ENCODE results near the gene IFI35. TPM values are rescaled to one million over a fixed set of nuclear protein-coding genes. Genes with fewer than 3 reads are reported as not detected.

The IFI35 gene
- total and polyA plus RNA-seq, 3 donors from 2014 or later = 8.0 to 15.0 (median 12.7) TPM

DNA sequence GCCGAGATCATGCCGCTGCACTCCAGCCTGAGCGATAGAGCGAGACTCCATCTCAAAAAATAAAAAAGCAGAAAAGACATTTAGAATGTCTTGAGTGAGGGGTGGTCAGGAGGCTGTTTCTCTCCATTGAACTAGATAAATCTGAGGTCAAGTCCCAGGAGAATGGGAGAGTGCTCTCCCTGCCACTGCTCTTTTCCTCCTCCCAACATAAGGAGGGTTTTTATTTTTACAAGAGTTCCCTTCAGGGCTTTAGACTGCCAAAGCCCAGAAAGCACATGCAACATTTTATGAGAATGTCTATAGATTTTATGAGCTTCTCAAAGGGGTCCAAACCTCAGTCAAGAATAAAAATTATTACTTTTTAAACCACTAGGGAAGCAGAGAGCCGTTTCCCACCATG lies 20.0 kb downstream of the IFI35 start:
- Histone ChIP-seq H3K4me3 (no peak overlapping the region), H3K9me3 (no peaks in the 10 kb centered on the region), H3K27me3 (no peaks in the 10 kb centered on the region), H3K4me1 (peaks cover 5% of the 10 kb centered on the region), H3K27ac (no peak overlapping the region), H3K36me3 (ENCODE audit: low read depth, missing control alignments) (no peaks in the 10 kb centered on the region)
- no peak for TF ChIP-seq POLR2A (IDR thresholded peaks at IDR 0.05)
- TF ChIP-seq, protein P1, sequence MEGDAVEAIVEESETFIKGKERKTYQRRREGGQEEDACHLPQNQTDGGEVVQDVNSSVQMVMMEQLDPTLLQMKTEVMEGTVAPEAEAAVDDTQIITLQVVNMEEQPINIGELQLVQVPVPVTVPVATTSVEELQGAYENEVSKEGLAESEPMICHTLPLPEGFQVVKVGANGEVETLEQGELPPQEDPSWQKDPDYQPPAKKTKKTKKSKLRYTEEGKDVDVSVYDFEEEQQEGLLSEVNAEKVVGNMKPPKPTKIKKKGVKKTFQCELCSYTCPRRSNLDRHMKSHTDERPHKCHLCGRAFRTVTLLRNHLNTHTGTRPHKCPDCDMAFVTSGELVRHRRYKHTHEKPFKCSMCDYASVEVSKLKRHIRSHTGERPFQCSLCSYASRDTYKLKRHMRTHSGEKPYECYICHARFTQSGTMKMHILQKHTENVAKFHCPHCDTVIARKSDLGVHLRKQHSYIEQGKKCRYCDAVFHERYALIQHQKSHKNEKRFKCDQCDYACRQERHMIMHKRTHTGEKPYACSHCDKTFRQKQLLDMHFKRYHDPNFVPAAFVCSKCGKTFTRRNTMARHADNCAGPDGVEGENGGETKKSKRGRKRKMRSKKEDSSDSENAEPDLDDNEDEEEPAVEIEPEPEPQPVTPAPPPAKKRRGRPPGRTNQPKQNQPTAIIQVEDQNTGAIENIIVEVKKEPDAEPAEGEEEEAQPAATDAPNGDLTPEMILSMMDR (IDR thresholded peaks at IDR 0.05) = no peak
- intact Hi-C loops (cut with DNase I; ENCODE audit: low total_unique reads) = no loop called here
- WGBS, 2 donors = 78 to 80% methylated on average over 5 of the region's 5 CpGs
- no peak for DNase-seq

DNA sequence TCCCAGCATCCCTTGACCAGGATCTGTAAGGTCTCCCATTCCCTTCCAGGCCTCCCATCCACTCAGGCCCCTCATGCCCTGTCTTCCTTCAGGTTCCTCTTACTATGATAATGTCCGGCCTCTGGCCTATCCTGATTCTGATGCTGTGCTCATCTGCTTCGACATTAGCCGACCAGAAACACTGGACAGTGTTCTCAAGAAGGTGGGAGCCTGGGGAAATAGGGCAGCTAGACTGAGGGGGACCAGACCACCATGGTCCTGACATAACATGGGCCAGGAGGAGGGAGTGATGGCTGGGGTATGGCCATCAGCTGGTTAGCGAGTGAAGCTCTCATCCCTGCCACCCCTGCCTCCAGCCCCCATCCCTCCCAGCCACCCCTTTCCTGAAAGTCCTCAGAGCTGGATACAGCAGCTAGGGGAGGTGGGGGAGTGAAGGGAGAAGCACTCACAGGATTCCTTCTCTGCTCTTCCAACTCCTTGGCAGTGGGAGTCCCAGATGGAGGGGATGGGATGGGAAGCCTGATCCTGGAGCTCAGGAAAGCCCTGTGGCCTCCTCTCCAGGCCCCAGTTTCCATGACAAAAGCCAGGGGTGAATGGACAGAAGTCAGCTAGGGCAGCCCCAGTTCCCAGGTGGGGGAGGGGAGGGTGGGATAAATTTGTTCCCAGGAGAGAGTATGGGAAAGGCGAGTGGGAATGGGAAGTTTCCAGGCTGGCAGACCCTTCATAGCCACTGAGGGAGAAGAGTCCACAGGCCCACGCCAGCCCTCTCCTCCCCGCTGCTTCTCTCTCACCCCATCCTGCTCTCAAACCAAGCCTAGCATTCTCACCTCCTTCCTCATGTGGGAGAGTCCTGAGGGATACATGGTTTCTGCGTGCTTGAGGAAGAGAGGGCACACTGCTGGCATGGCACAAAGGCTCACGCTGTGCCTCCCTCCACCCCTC lies 20.8 kb downstream of the IFI35 start:
- 75 to 76% methylated on average over 9 of the region's 9 CpGs for WGBS, 2 donors
- no peaks in the 10 kb centered on the region for H3K36me3 ChIP-seq (ENCODE audit: low read depth, missing control alignments)
- no peak overlapping the region for H3K4me3 ChIP-seq
- DNase-seq = no peak
- H3K27me3 ChIP-seq = no peaks in the 10 kb centered on the region
- no peak overlapping the region for H3K27ac ChIP-seq
- peaks cover 4% of the 10 kb centered on the region for H3K4me1 ChIP-seq
- intact Hi-C loops (cut with DNase I; ENCODE audit: low total_unique reads) = no loop called here
- TF ChIP-seq POLR2A (IDR thresholded peaks at IDR 0.05) = no peak
- TF ChIP-seq, protein P1 (IDR thresholded peaks at IDR 0.05) = no peak
- no peaks in the 10 kb centered on the region for H3K9me3 ChIP-seq

DNA sequence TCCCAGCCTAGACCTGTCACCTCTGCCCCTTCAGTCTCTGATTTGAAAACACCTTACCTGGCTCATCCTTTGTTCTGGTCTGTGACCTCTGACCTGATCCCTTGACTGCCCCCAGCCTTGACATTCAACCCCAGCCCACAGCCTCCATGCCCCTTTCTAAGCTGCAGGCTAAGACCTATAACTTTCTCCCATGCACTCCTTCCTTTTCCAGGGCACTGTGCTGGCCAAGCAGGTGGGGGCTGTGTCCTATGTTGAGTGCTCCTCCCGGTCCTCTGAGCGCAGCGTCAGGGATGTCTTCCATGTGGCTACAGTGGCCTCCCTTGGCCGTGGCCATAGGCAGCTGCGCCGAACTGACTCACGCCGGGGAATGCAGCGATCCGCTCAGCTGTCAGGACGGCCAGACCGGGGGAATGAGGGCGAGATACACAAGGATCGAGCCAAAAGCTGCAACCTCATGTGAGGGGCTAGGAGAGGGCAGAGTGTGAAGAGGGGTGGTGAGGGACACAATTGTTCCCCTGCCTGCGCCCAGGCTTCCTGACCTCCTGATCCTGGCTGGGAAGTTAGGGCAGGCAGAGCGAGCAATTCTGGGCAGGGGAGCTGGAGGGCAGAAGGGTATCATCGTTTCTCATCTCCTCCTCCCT lies 21.8 kb downstream of the IFI35 start:
- no peak overlapping the region for H3K27ac ChIP-seq
- TF ChIP-seq, protein P1 (IDR thresholded peaks at IDR 0.05) = no peak
- no peak for TF ChIP-seq POLR2A (IDR thresholded peaks at IDR 0.05)
- no peak overlapping the region for H3K4me3 ChIP-seq
- H3K36me3 ChIP-seq (ENCODE audit: low read depth, missing control alignments) = no peaks in the 10 kb centered on the region
- intact Hi-C loops (cut with DNase I; ENCODE audit: low total_unique reads) = no loop called here
- H3K27me3 ChIP-seq = no peaks in the 10 kb centered on the region
- 87 to 92% methylated on average over 17 of the region's 17 CpGs for WGBS, 2 donors
- H3K4me1 ChIP-seq = no peaks in the 10 kb centered on the region
- no peaks in the 10 kb centered on the region for H3K9me3 ChIP-seq
- no peak for DNase-seq

DNA sequence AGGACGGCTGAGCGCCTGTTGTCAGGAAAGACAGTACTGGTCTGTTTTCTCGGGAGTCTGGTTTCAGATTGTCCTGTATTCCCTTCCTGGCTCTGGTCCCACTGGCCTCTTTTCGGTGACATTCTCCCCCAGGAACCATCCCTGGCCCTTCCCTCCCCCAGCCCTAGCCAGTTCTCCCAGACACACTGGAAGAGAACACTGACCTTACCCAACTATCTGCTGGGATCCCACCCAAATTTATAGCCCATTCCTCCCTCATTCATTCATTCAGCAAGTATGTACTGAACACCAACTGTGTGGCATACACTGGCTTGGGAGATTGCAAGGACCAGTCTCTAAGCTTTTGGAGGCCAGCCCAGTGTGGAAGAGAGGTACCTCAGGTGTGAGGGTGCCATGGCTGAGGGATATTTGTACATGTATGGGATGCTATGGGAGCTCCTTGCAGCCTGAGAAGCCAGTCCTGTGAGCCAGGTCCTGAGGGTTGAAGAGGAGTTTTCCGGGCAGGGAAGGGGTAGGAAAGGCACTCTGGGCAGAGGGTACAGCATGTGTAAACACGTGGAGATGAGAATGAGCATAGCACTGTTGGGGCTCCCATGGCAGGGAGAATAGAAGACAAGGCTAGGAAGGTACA lies 23.7 kb downstream of the IFI35 start:
- no peaks in the 10 kb centered on the region for H3K27me3 ChIP-seq
- TF ChIP-seq POLR2A (IDR thresholded peaks at IDR 0.05) = no peak
- TF ChIP-seq, protein P1 (IDR thresholded peaks at IDR 0.05) = no peak
- DNase-seq = no peak
- H3K36me3 ChIP-seq (ENCODE audit: low read depth, missing control alignments) = no peaks in the 10 kb centered on the region
- peaks cover 8% of the 10 kb centered on the region for H3K4me1 ChIP-seq
- no peaks in the 10 kb centered on the region for H3K9me3 ChIP-seq
- no peak overlapping the region for H3K4me3 ChIP-seq
- 61 to 69% methylated on average over 6 of the region's 6 CpGs for WGBS, 2 donors
- H3K27ac ChIP-seq = no peak overlapping the region
- intact Hi-C loops (cut with DNase I; ENCODE audit: low total_unique reads) = no loop called here
